GM21423 (cell line): ENCODE data around the gene SPACA7.

Source experiments
- ATAC-seq: cut with Tn5 transposase; IDR thresholded peaks from one replicate; pipeline ENCODE4 v1.9.1; 2021; ENCODE audit warnings: mild to moderate bottlenecking, moderate library complexity; ENCODE audit not compliant: unreplicated experiment

SPACA7 gene, protein sequence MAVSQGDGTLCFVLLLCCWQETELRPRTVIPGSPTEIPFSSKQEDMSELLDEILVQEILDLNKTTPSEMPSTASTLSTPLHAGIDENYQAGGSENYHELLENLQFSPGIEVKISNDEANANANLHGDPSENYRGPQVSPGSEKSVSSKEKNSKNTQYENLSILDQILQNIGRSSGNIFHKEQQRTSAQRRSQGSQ

DNA sequence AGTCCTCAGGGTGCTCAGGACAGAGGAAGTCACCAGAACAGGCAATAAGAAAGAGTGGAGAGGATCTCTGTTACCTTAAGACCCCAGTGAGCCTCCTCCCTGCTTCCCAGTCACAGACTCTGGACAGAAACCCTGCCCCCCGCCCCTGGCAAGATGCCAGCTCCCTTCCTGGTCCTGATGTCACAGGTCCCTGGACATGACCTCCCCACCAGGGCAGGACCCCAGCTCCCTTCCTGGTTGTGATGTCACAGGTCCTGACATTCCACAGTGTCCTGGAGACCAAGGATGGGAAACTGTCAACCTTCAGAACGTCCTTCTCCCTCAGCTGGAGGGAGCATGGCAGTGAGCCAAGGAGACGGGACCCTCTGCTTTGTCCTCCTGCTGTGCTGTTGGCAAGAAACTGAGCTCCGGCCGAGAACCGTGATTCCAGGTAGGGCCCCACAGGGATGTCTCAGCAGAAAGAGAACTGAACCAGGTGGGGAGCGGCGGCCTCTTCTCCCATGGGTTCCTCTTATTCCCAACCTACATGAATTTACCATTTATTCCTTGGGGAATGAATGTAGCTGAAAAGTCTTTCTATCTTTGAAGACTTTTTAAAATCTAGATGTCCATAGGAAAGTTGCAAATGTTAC lies at the start of gene SPACA7:
Gene SPACA7, plus strand, starts transcription at position 306 of the 632 bp plus-strand sequence. Its CDS starts 31 bp downstream, at position 337.
- no peak for ATAC-seq

DNA sequence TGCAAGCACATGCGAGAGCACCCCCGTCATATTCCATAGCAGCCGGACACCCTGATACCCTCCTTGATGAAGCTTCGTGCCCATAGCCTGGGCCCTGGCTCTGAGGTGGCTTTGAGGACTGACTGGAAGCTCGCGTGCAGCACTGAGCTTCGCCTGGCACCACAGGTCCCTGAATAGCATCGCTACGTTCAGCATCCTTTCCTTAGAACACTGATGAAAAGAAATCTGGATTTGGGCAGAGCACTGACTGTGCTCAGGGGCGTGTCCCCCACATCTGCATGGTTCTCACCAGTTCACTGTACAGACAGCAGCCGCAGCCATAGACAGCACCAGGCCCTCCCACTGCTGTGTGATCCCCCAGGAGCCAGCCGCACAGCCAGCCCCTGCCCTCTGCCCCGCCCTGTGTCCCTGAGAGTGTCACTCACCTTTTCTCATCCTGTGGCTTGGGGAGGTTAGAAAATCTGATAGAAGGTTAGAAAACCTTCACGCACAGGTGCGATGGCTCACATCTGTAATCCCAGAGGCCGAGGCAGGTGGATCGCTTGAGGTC lies 49.3 kb upstream of the SPACA7 start:
- no peak for ATAC-seq

DNA sequence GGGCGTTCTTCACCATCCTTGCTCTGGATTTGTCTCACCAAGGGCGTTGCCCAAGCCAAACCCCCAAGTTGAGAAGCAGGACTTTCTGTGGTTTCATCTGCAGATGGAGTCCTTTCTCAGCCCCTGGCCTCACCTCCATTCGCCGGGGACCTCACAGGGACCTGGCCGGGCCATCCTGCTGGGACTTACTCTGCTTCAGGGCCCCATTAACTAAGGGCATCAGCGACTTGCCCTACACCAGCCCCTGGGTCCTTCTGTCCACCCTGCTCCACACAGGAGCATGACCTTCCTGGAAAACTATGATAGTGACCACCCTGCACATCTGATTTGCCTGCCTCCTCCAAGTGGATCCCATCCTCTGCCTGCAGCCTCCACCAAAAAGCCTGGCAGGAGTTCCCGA lies 47.2 kb upstream of the SPACA7 start:
- no peak for ATAC-seq

DNA sequence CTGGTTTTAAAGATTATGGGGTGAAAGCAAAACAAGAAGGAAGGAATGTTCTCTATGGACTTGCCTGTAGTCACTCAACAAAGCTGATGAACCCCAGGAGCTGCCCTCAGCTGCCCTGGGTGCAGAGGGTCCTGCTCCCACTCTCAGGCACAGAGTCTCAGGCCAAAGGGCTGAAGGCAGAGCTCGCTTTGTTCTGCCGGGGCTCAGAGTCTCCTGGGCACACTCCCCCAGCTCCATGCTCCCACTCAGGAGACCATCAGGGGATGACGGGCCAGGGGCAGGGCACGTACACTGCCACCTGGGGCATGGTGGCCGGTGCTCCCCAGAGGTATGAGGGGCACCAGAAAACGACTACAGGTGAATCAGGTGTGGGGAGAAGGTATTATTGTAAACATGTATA lies 46.8 kb upstream of the SPACA7 start:
- no peak for ATAC-seq

DNA sequence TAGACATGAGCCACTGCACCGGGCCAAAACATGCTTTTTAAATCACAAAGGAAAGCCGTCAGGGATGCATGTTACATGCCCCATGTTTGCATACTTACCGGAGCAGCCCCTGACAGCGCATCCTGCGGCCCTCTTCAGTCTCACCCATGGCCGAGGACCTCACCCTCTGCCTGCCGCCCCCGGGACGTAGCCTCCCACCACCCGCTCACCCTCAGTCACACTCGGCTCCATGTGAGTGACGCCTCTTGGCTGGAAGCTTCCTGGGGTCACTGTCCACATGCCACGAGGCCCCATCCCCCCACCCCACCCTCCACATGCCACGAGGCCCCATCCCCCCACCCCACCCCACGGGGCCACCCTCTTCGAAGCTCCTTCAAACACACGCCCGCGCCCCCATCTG lies 46.1 kb upstream of the SPACA7 start:
- no peak for ATAC-seq

DNA sequence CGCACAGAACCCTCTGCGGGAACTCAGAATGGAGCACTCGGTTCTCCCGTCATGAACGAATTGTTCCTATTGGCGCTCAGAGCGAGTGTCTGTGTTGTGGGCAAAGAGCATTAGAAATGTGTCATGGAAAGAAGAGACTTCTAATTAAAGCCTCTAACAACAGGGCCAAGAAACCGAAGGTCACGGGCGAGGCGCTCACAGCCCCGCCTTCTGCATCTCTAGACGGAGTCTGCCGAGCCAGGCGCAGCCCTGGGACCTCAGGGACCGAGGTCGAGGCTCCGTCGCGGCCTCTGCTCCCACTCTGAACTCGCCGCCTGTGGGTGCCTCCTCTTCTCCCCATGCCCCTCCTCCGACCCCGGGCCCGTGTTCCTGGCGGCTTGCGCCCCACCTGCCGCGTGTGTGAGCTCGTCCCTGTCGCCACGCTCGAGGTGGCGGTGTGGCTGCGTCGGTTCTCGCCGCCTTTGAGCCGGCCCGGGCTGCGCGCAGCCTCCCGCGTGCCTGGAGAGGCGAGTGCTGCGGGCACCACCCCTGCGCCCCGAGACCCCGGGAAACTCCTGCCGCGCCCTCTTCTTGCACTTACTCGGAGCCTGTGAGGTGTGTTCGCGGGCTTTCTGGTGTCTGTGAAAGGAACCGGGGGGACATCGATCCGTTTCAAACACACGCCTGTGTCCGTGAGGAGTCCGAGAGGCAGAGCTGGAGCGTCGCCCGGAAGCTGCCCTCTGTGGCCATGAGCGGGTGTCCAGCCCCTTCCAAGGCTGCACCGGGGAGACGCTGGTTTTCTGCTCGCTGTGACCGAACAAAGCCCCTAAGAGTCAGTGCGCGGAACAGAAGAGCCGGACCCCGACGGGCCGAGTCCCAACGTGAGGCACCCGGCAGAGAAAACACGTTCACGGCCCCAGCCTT lies 45.4 kb upstream of the SPACA7 start:
- ATAC-seq: no peak

DNA sequence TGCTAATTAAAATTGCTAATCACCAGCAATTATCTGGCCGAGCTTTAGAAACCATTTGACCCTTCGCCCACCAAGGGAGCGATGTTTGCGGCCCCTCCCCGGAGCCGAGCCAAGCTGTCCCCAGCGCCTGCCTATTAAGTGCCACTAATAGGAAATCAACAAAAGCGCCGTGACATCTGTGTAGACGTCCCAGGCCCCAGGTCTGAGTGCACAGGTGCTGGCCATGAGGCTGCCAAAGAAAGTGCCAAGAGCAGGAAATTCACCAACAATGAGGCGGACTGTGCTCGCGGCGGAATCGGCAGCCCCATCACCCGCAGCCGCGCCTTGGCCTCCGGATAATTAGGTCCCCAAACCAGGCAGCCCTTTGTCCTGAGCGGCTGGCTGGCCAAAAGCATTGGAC lies 44.5 kb upstream of the SPACA7 start:
- no peak for ATAC-seq

DNA sequence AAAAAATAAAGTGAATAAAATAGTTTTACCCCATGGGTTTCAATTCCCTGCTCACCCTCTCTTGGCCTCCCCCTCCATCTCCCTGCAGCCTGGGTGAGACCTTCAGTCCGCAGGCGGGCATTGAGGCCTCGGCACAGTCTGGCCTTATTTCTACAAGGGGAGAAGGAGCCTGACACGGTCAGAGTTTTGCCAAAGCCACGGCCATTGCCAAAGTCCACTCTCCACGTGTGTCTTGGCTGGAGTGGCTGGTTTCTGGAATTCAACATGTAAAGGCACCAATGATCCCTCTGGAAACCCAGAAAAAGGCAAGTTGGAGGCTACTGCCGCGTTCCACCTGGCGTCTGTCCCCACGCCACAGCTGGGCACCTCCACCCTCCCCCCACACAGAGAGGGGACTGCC lies 43.4 kb upstream of the SPACA7 start:
- no peak for ATAC-seq

DNA sequence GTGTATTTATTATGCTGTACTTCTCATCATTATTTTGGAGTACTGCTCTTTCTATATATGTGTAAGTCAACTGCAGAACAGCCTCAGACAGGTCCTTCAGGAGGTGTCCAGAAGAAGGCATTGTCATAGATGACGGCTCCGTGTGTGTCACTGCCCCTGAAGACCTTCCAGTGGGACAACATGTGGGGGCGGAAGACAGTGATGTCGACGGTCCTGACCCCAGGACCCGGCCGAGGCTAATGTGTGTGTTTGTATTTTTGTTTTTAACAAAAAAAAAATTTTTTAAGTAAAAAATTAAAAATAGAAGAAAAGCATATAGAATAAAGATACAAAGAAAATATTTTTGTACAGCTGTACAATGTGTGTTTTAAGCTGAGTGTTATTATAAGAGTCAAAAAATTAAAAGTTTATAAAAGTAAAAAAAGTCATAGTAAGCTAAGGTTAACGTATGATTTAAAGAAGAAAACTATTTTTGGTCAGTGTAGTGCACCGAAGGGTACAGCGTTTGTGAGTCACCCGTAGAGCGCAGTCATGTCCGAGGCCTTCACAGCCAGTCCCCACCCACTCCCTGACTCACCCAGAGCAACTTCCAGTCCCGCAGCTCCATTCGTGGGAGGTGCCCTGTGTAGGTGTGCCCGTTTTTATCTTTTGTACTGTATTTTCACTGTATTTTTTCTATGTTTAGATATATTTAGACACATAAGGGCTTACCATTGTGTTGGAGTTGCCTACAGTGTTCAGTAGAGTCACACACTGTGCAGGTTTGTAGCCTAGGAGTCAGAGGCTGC lies 42.2 kb upstream of the SPACA7 start:
- ATAC-seq: no peak

DNA sequence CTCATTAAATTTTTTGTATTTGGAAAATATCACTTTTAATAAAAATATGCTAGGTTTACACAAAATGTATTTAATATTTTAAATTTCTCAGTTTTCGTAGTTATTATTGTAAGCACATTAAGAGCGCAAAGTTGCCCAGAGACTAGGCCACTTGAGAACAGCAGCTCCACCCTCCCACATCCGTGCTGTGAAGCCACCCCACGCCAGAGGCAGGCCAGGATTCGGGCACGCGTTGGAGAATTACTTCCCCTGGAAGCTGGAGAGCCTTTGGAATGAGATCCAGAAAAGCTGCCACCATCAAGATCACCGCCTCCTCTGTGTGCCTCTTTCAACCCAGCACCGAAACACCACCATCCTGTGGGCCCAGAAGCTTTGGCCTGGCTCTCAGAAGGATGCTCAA lies 41.0 kb upstream of the SPACA7 start:
- ATAC-seq: no peak

DNA sequence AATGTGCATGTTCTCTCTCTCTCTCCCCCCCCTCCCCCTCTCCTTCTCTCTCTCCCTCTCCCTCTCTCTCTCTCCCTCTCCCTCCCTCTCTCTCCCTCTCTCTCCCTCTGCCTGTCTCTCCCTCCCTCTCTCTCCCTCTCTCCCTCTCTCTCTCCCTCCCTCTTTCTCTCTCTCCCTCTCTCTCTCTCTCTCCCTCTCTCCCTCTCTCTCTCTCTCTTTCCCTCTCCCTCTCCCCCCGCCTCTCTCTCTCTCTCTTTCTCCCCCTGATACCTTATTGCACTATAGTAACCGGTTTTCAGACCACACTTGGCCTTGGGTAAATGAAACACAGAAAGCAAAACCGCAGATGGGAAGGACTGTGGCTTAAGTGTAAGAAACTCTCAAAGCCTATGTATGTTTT lies 34.7 kb upstream of the SPACA7 start:
- ATAC-seq: no peak

DNA sequence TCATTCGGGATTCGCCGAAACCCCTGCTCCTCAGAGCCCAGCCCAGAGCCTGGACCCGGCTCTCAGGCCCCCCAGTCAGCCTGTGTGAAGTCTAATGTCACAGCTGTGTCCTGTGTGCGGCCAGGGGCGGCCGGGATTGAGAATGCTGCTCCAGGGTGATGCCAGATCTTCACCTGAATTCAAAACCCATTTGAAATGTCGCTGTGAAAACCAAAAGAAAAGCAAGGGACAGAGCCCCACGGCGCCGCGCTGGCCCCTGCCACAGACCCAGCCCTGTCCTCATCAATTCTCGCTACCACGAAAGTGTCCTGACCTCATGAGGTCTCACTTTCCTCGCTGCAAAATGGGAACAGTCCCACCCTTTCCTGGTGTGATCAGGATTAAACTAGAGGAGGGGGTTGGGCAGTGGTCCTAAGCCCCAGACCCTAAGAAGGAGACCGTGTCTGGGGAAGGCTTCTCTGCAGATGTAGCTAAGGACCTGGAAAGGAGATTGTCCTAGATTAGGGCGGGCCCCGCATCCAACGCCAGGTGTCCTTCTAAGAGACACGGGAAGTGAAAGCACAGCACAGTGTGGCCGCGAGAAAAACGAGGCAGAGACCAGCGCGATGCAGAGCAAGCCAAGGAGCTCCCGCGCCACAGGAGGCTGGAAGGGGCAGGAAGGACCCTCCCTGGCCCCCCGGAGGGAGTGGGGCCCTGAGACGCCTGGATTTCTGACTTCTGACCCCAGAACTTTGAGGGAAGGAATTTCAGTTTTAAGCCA lies 34.0 kb upstream of the SPACA7 start:
- ATAC-seq: no peak

DNA sequence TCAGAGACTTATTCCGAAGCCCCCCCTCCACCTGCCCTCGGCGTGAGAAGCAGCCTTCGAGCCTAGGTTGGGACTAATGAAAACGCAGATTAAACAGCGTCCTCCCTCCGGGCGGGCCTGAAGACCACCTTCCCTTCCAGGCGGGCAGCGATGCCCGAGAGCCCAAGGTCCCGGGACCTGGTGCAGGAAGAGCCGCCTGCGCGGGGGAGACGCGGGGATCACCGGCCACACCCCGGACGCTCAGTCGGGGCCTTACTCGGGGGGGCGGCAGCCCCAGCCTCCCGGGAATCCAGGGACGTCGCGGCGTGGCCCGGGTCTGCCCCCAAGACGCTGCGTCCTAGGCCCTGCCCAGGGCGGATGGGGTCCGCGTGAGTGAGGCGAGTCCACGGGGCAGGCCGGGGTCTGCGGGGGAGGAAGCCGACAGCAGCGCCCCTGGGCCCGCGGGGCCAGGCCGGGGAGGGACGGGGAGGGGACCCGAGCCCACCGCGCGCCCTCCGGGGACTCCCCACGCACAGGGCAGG lies 33.3 kb upstream of the SPACA7 start:
- no peak for ATAC-seq

DNA sequence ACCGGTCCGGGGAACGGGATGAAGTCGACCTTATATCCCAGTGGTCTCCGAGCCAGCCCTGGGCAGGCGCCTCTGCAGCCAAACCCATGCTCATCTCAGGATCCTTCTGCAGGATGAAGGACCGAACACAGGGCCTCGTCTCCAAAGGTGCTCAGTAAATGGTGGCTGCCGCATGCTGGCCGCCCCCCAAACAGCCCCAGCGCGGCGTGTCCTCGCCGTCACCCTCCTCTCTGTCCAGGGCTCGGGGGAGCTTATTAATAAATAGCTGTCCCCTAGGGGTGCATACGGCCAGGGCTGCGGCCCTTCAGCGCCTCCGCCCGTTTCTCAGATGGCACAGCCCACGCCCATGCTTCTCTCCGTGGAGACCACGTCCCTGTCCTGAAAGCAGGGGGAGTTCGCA lies 32.6 kb upstream of the SPACA7 start:
- ATAC-seq: no peak

DNA sequence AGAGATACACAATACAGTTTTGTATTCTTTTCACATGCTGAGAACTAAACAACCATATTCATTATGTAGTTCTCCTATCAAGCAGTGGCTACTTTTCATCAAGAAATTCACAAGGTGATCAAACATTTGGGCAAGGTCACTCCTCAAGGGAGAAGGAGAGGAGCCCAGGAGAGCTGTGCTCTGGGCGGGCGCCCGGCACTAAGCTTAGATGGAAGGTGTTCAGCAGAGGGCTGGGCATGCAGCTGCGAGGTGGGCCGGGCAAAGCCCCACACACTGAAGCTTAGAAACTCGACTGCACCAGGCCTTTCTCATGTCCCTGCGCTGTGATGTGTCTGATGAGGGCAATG lies 30.4 kb upstream of the SPACA7 start:
- no peak for ATAC-seq

DNA sequence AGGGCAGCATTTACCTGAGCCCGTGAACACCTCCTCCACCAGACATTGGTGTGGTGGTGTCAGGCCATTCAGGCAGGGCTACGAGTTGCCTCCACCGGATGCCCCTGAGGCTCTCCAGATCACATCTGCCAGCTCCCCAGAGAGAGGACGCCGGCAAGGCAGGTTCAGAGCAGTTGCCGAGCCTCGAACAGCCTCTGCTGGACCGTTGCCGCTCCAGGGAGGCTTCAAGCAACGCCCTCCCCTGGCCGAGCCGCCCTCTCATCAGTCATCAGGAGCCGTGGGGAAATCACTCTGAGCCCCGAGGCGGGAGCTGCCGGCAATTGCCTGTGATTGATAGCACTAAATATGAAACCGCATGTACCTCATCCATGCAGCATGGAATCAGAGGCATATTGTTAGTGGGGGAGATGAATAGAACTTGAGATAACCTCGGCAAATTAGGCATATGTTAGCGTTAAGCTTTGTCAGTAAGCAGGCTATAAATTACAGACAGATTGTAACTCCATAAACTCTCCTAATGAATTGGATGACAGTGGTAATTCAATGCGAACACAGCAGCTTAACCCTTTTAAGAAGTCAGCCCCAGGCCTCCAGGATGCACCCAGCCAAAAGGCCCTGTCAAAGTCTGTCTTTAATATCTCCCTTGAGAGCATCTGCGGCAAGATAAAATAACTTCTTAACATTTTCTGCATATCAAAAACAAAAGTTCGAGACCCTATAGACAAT lies 29.8 kb upstream of the SPACA7 start:
- no peak for ATAC-seq

DNA sequence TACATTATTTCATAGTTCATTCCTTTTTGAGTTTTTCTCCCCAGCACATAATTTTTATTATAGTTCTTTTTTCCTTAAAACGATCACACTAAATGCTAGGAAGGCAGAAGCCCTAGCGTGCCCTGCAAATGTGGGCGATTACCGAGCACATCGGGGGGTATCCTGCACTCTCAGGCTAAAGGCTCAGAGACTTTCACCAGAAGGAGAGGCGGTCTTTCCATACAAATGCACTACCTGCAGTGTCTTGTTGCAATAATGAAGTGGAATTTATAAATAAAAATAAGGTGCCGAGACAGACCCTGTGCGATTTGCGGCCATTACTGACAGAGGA lies 29.3 kb upstream of the SPACA7 start:
- no peak for ATAC-seq

DNA sequence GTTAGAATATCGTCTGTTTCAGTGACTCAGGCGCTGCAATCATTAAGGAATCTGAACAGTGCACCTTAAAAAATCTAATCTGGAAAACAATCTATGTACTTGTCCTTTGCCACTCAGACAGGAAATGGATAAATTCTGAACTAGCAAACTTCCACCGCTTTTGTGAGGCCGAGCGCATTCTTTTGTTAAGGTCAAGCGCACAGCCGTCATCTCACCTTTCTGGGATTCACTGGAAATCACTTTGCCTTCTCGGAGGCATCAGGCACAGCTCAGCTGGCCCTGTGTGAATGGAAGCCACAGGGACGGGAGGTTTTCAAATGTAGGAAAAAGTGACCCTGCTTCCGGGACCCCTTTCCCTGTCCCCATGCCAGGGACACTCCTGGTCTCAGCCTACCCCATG lies 28.2 kb upstream of the SPACA7 start:
- no peak for ATAC-seq

DNA sequence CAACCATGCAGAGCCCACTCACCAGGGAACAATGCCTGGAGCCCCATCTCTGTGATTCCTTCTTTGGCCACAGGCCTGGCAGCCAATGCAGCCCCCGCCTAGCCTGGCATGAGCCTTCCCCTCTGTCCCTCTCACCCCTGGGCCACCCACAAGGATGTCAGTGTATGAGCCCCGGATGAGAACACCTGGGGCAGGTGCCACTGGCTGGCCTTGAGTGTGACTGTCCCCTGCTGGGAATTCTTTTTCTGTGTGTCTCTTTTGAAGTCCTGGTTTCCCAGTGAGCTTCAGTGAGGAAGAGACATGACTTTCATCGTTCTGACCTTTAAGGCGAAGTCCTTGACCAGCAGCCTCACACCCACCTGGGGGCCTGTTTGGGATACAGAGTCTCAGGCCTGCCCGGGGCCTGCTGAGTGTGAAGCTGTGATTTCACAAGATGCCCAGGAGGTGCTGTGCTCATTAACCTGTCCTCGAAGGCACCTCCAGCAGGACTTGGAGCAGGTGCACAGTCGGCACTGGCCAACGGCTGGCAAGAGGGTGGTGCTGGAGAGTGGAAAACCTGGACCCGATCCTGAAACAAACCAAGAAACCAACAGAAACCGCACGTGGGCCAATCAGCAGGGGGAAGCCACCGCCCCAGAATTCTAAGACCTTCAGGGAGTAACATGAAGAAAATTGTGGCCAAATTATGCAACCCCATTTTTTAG lies 27.4 kb upstream of the SPACA7 start:
- ATAC-seq: no peak
